OCI-LY7 (cell line): ENCODE results near the gene RHBDF1. TPM values are rescaled to one million over a fixed set of nuclear protein-coding genes. Genes with fewer than 3 reads are reported as not detected.
"Not testable (repeated sequence)": the region's sequence is repeated elsewhere in the genome, so short reads cannot be mapped to it uniquely, and the experiment has no call there.

ENCODE experiments used
- BruUV-seq: library from RNA; stranded (reverse); fragments of 400-500 nt; replicated peaks from 2 replicates; lab custom pipeline; 2021; lab: Mats Ljungman, UMichigan
- CTCF ChIA-PET: fragments of 300-600 bp; sonication (Branson Sonifier 250); formaldehyde crosslinking; loops from one replicate; lab custom pipeline; 2022; ENCODE audit warnings: antibody characterized with exemption; ENCODE audit not compliant: unreplicated experiment; lab: Charles Lee
- POLR2A ChIA-PET: fragments of 300-600 bp; sonication (Branson Sonifier 250); formaldehyde crosslinking; loops from one replicate; lab custom pipeline; 2022; ENCODE audit warnings: antibody characterized with exemption; lab: Charles Lee
- DNase-seq: peaks from one replicate; pipeline ENCODE4 v3.0.0-alpha.2; 2015; ENCODE audit warnings: low spot score
- H2AFZ ChIP-seq: fragments of 200-600 bp; sonication (generic), shearing (Covaris generic); 2 replicates; pipeline ENCODE4 v1.6.1; 2014; ENCODE audit warnings: mild to moderate bottlenecking, antibody characterized with exemption, low read length, moderate library complexity
- H3K27ac ChIP-seq: fragments of 200-600 bp; sonication (generic); 2 replicates; pipeline ENCODE4 v1.5.1; 2014; ENCODE audit warnings: mixed run types, low read depth, mild to moderate bottlenecking, moderate library complexity, low read length, inconsistent platforms; ENCODE audit not compliant: poor library complexity, severe bottlenecking
- H3K36me3 ChIP-seq: fragments of 200-600 bp; sonication (generic); 2 replicates; pipeline ENCODE4 v1.6.1; 2014; ENCODE audit warnings: mild to moderate bottlenecking, antibody characterized with exemption, low read length, moderate library complexity, mixed read lengths; ENCODE audit not compliant: insufficient read depth
- H3K4me1 ChIP-seq: fragments of 200-600 bp; sonication (generic); 2 replicates; pipeline ENCODE4 v1.5.1; 2014; ENCODE audit warnings: mild to moderate bottlenecking, low read length; ENCODE audit not compliant: insufficient read depth, poor library complexity, severe bottlenecking
- H3K4me2 ChIP-seq: fragments of 200-600 bp; sonication (generic); 2 replicates; pipeline ENCODE4 v1.6.1; 2014; ENCODE audit warnings: mild to moderate bottlenecking, low read length
- H3K4me3 ChIP-seq: fragments of 200-600 bp; sonication (generic); 2 replicates; pipeline ENCODE4 v1.5.1; 2014; ENCODE audit warnings: mild to moderate bottlenecking, low read depth, low read length; ENCODE audit not compliant: poor library complexity, severe bottlenecking
- H3K79me2 ChIP-seq: fragments of 200-600 bp; sonication (generic); 2 replicates; pipeline ENCODE4 v1.6.1; 2016; ENCODE audit warnings: low read depth, mild to moderate bottlenecking, low read length, moderate library complexity, mixed read lengths; ENCODE audit not compliant: insufficient read depth
- H3K9me2 ChIP-seq: fragments of 200-600 bp; sonication (generic); 2 replicates; pipeline ENCODE4 v1.6.1; 2016; ENCODE audit warnings: mild to moderate bottlenecking, low read length, mixed read lengths; ENCODE audit not compliant: insufficient read depth
- H3K9me3 ChIP-seq: fragments of 200-600 bp; sonication (generic); 2 replicates; pipeline ENCODE4 v1.6.1; 2014; ENCODE audit warnings: mild to moderate bottlenecking, mixed run types, low read length, mixed read lengths
- H4K20me1 ChIP-seq: fragments of 200-600 bp; sonication (generic); 2 replicates; pipeline ENCODE4 v1.6.1; 2014; ENCODE audit warnings: mild to moderate bottlenecking, antibody characterized with exemption, low read length, moderate library complexity, mixed read lengths; ENCODE audit not compliant: insufficient read depth
- EZH2phosphoT487 ChIP-seq: fragments of 200-600 bp; sonication (generic); IDR thresholded peaks from 2 replicates; pipeline ENCODE4 v1.6.1; 2018; ENCODE audit warnings: low read depth, borderline replicate concordance, mild to moderate bottlenecking, mixed run types, antibody characterized with exemption, low read length, moderate library complexity, mixed read lengths
- intact Hi-C: fragments of 100-400 bp; cut with micrococcal nuclease; formaldehyde crosslinking; loops from one replicate; pipeline ENCODE4 v1.10.0; 2022; ENCODE audit not compliant: unreplicated experiment
- total RNA-seq, 2 experiments: library from RNA; depleted of rRNA in 1 of 2; stranded (reverse); fragments of >200 nt in 1 of 2; shearing (Covaris generic) in 1 of 2; gene quantifications; 2 replicates each; pipeline ENCODE4 v1.2.3, GENCODE V29; 2014 to 2022
- TF ChIP-seq, protein P1 (sequence below): fragments of 200-600 bp; sonication (generic); conservative IDR thresholded peaks from 2 replicates; pipeline ENCODE4 v1.5.1; 2014; ENCODE audit warnings: mild to moderate bottlenecking, antibody characterized with exemption, low read length, moderate library complexity, mixed read lengths

RHBDF1 gene
- total RNA-seq, 2 experiments from 2014 or later: 0.13 to 0.68 TPM

DNA sequence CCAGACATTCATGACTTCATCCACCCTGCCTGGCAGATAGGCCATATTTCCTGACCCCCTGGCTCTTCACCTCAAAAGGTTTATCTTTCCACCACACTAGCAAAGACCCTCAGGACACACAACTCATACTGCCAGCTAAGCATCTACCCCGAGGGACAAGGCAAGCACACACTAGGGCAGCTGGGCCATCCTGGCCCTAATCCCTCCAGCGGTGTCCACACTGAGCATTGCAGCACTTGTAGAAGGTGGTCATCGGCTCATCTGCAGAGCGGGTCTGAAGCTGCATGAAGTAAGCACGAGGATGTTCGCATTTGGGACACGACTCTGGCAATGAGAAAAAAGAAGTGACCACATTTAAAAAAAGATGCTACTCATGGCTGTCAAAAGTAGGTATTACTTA is 25.2 kb downstream of the RHBDF1 start:
- ChIA-PET CTCF (no interaction called here), POLR2A (interaction anchor here (0.6 kb wide), 1 partner anchor 71 kb away, joined by 4 read pairs; no protein-coding TSS in a partner anchor)
- no peak for TF ChIP-seq EZH2phosphoT487
- TF ChIP-seq, protein P1, sequence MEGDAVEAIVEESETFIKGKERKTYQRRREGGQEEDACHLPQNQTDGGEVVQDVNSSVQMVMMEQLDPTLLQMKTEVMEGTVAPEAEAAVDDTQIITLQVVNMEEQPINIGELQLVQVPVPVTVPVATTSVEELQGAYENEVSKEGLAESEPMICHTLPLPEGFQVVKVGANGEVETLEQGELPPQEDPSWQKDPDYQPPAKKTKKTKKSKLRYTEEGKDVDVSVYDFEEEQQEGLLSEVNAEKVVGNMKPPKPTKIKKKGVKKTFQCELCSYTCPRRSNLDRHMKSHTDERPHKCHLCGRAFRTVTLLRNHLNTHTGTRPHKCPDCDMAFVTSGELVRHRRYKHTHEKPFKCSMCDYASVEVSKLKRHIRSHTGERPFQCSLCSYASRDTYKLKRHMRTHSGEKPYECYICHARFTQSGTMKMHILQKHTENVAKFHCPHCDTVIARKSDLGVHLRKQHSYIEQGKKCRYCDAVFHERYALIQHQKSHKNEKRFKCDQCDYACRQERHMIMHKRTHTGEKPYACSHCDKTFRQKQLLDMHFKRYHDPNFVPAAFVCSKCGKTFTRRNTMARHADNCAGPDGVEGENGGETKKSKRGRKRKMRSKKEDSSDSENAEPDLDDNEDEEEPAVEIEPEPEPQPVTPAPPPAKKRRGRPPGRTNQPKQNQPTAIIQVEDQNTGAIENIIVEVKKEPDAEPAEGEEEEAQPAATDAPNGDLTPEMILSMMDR: no peak
- BruUV-seq: no TSS peak
- Histone ChIP-seq H3K9me2 (no peaks in the 10 kb centered on the region), H3K4me3 (no peak overlapping the region), H3K4me2 (no peak overlapping the region), H3K9me3 (no peaks in the 10 kb centered on the region; the same call in 1 of the 2 replicates), H3K79me2 (peaks cover 54% of the 10 kb centered on the region), H3K36me3 (peaks cover 97% of the 10 kb centered on the region), H3K4me1 (peaks cover 7% of the 10 kb centered on the region), H4K20me1 (peaks cover 26% of the 10 kb centered on the region), H2AFZ (no peak overlapping the region), H3K27ac (no peak overlapping the region)
- intact Hi-C loops: no loop called here
- no peak for DNase-seq

DNA sequence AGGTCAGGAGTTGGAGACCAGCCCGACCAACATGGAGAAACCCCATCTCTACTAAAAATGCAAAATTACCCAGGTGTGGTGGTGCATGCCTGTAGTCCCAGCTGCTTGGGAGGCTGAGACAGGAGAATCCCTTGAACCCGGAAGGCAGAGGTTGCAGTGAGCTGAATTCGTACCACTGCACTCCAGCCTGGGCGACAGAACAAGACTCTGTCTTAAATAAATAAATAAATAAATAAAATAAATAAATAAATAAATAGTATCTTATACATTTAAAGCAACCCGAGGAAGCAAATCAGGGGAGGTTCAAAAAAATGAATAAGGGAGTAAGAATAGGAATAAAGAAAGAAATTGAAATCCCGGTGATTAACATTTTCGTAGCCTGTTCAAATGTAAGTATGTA is 25.9 kb downstream of the RHBDF1 start:
- H3K4me2 ChIP-seq, H3K9me2 ChIP-seq, intact Hi-C loops, CTCF ChIA-PET, BruUV-seq, H3K9me3 ChIP-seq, H3K27ac ChIP-seq, POLR2A ChIA-PET, H3K4me3 ChIP-seq, H3K4me1 ChIP-seq, H2AFZ ChIP-seq, DNase-seq: not testable (repeated sequence)
- Histone ChIP-seq H4K20me1 (peaks cover 25% of the 10 kb centered on the region), H3K79me2 (peaks cover 47% of the 10 kb centered on the region), H3K36me3 (peaks cover 97% of the 10 kb centered on the region)

DNA sequence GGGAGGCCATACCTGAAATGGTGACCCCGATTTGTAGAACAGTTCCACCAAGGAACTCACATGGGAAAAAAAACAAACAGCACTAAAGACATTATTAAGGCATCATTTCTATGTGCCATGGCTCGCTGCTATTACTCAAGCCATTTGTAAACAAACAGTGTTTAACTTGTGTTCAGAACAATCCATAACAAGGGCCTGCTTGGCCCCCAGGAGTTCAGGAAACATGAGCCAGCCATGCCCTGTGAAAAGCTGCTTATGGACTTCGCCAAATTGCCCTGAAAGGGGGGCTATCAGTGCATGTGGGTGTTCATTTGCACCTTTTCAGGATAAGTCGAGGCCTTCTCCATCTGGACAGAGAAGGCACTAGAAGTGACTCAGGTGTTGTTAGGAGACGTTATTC is 27.0 kb downstream of the RHBDF1 start:
- CTCF ChIA-PET: no interaction called here
- Histone ChIP-seq H3K79me2 (peaks cover 37% of the 10 kb centered on the region), H3K4me1 (no peaks in the 10 kb centered on the region)

More for the DNA sequence above, 27.0 kb downstream of the RHBDF1 start:
- no peak for DNase-seq
- no peak for TF ChIP-seq EZH2phosphoT487
- TF ChIP-seq, protein P1: no peak
- intact Hi-C loops: no loop called here
- H4K20me1 ChIP-seq: peaks cover 15% of the 10 kb centered on the region; the same call in 1 of the 2 replicates
- no peak overlapping the region for H3K4me3 ChIP-seq
- POLR2A ChIA-PET: no interaction called here
- no peaks in the 10 kb centered on the region for H3K9me3 ChIP-seq
- H2AFZ ChIP-seq: no peak overlapping the region
- H3K36me3 ChIP-seq: peaks cover 93% of the 10 kb centered on the region
- H3K9me2 ChIP-seq: no peaks in the 10 kb centered on the region
- no peak overlapping the region for H3K4me2 ChIP-seq
- BruUV-seq: no TSS peak
- H3K27ac ChIP-seq: no peak overlapping the region
